HG03159 (cell line): ENCODE results near the gene SFSWAP.
"Not testable (repeated sequence)": the region's sequence is repeated elsewhere in the genome, so short reads cannot be mapped to it uniquely, and the experiment has no call there.

ENCODE experiments used
- ATAC-seq: cut with Tn5 transposase; IDR thresholded peaks from one replicate; pipeline ENCODE4 v1.9.1; 2021; ENCODE audit warnings: mild to moderate bottlenecking, moderate library complexity; ENCODE audit not compliant: unreplicated experiment

Gene SFSWAP

GRCh38 chr12:131756441-131756840 is 45.6 kb downstream of the SFSWAP start:
- ATAC-seq = no peak

DNA sequence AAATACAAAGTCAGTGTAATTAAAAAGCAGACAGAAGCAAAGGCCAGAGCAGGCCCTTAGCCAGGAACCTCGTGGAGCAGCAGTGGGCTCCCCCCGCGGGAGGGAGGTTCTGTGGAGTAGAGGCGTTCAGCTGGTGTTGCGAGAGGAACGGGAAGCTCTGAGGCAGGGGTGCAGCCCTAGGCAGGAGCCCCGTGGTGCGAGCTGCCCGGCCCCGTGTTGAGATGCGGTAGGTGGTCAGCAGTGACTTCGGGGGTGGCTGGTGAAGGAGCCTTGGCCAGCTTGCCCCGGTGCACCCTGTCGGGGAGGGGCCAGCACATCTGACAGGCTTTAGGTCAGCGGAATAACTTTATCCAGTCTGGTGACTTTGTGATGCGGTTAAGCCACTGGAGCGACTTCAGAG is 46.2 kb downstream of the SFSWAP start:
- ATAC-seq = no peak

GRCh38 chr12:131758016-131758739 is 47.3 kb downstream of the SFSWAP start:
- no peak for ATAC-seq

DNA sequence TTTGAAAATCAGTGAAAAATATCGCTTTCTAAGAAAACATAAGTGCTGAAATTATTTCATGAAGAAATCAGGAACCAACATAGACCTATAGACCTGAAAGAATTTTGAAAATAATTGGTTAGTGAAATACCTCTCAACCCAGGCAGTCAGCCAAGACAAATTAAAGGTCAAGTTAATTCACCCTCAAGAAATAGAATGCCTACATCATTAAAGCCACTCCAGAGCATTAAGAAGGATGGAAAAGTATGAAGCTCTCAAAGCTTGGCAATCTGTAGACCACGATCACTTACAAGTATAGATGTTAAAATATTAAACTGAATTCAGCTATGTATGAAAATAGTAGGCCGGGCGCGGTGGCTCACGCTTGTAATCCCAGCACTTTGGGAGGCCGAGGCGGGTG is 48.3 kb downstream of the SFSWAP start:
- ATAC-seq = no peak

GRCh38 chr12:131761638-131762037 is 50.7 kb downstream of the SFSWAP start:
- no peak for ATAC-seq

DNA sequence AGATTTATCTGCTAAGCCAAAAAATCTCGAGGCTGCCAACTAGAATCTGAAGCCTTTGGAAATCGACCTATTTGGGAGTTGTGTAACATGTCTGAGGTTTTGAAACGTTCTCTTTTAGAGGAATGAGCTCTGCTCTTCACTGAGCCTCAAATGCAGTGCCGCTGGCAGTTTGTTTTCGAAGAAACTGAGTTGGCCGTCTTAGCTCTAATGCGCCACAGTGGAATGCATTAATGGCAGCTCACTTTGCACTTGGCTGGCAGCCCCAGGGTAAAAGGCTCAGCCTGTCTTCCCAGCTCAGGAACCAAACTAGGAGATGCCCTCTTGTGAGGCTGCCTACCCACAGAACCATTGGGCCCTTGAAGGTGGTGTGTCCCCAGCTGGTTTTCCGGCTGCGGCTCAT is 53.8 kb downstream of the SFSWAP start:
- no peak for ATAC-seq

DNA sequence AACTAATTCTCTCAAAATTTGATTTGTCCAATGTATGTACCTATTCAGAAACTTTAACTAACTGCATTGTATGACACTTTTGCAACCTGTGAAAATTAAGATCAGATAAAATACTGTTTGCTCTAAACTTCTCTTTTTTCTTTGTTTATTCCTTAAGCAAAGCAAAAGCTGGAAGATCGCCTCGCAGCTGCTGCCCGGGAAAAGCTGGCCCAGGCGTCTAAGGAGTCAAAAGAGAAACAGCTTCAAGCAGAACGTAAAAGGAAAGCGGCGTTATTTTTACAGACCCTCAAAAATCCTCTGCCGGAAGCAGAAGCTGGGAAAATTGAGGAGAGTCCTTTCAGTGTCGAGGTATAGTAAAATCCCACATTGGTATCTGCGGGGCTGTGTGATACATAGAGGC is 55.1 kb downstream of the SFSWAP start:
- no peak for ATAC-seq

- ATAC-seq = no peak
Measured at GRCh38 chr12:131766382-131767107, 55.7 kb downstream of the SFSWAP start.

GRCh38 chr12:131770120-131770519 is 59.2 kb downstream of the SFSWAP start:
- ATAC-seq = no peak

DNA sequence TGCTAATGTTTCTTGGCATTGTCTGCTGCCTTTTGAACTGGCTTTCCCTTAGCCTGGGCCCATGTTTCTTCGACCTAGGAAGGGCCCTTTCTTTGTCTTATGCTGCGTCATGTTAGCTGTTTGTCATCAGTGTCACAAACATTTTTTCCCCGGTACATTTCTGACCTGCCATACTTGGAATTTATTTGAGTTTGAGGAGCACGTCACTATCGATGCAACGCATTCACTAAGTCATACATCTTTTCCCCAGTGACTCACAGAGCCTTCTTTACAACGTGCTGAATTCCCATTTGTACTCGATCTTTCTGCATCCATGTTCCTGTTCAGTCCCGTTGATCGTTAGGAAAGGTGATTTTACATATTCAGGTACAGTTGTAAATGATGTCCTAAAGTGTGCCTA is 61.1 kb downstream of the SFSWAP start:
- ATAC-seq = no peak

- ATAC-seq = peak; percentile 83
Measured at GRCh38 chr12:131773582-131774221, 62.8 kb downstream of the SFSWAP start.

DNA sequence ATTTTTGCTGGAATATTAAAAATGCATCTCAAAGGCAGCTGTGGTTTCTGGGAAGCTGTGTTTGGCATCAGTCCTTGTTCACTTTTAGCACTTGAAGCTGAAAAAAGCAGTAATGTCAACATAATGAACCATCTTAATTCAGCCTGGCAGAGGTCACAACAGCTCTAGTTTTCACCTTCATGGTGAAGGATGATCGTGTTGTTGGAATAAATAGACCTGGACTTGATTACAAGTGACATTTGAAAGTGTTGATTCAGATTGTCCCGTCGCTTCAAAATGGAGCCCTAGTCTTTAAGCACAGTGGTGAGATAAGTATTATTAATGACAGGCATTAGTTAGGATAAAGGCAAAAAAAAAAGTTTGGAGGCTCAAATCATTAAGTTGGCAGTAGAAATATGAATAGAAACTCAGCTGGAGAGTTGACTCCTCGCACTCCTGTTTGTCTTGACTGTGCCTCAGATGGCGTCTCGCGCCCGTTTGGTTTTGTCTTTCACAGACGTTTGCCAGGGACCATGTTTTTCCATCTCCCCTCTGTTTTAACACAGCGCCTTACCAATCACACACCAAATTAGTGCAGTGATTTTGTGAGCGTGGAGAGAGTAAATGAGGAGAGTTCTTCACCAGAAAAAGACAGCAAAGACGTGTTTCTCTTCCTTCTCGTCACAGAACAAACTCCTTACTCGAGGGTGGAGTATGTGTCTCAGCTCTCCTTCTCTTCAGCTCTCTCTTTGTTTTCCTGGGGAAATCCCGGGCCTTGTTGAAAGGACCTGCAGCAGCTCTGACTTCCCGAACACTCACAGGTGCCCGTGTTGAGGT is 63.9 kb downstream of the SFSWAP start:
- ATAC-seq = no peak

DNA sequence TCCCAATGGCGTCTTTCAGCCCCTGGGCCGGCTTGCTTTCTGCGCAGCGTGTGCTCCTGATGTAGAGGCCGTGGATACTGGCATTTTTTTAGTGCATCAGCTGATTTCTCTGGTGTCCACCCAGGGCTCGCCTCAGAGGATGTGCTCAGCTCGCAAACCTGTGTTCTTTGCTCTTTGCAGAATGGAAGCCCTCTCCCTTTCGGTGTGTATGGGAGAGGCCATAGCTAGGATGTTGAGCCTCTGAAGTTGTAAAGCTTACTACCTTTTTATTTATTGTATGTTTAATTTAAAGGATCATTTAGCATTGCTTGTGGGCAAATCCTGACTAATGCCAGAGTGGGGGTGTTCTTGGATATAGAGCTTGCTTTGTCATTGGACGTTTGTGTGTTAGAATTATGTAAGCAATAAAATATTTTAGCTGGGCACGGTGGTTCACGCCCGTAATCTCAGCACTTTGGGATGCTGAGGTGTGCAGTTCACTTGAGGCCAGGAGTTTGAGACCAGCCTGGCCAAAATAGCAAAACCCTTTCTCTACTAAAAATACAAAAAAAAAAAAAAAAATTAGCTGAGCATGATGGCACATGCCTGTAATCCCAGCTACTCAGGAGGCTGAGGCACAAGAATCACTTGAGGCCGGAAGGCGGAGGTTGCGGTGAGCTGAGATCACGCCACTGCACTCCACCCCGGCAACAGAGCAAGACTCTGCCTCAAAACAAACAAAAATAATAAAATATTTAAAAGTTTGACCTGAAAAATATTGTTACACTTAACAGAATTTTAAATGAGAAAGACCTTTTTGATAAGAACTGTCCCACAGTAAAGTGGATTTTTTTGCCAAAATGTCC is 64.7 kb downstream of the SFSWAP start:
- ATAC-seq = no peak

DNA sequence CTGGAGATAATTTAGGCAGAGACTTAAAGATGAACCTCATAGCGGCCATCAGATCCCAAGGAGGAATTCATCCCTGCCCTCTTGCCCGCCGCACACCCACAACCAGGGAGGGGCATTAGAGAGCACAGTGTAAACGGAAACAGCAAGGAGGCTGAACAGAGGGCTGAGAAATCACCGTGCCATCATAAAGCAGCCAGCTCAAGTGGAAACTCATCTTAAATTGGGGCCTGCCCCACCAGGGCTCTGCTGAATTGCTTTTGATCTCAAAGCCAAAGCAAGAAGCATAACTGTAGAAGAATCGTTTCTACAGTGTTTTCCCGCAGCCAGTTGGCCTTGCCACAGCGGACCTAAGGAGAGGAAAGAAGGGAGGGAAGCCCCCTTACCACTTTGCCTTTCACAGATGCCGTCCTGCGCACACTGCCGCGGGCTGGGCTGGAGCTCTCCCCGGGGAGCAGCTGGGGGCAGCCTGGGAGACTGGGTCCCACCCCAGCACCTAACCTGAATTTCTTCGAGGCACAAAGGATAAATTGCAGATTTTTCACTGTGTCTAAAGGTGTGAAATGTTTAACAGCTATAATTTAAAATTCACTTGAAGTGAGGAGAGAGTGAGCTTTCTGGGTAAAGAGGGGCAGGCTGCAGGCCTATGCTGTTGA is 65.5 kb downstream of the SFSWAP start:
- no peak for ATAC-seq

GRCh38 chr12:131777269-131777668 is 66.4 kb downstream of the SFSWAP start:
- not testable (repeated sequence) for ATAC-seq

GRCh38 chr12:131779027-131779426 is 68.1 kb downstream of the SFSWAP start:
- no peak for ATAC-seq

- no peak for ATAC-seq
Measured at GRCh38 chr12:131782061-131782460, 71.2 kb downstream of the SFSWAP start.

GRCh38 chr12:131783915-131784541 is 73.1 kb downstream of the SFSWAP start:
- ATAC-seq = peak; percentile 63
